Muscle layer of colon (tissue), 2 donors: ENCODE measurements around the gene GMPR.

Experiments used
- H3K27ac ChIP-seq: one replicate; pipeline ENCODE4 v1.7.0; 2013; ENCODE audit warnings: low read depth, mild to moderate bottlenecking, low read length, moderate library complexity
- H3K27me3 ChIP-seq, 2 donors: one replicate each; pipeline ENCODE4 v1.7.0; 2013; ENCODE audit warnings: low read length in 2 of 2, mild to moderate bottlenecking in 2 of 2; ENCODE audit not compliant: insufficient read depth in 2 of 2, control insufficient read depth in 1 of 2
- H3K36me3 ChIP-seq: one replicate; pipeline ENCODE4 v1.7.0; 2013; ENCODE audit warnings: mild to moderate bottlenecking, low read length; ENCODE audit not compliant: insufficient read depth
- H3K4me1 ChIP-seq: one replicate; pipeline ENCODE4 v1.7.0; 2013; ENCODE audit warnings: mild to moderate bottlenecking, low read length; ENCODE audit not compliant: insufficient read depth
- H3K4me3 ChIP-seq, 2 donors: one replicate each; pipeline ENCODE4 v1.7.0; 2013; ENCODE audit warnings: low read length in 2 of 2, low read depth in 1 of 2, mild to moderate bottlenecking in 1 of 2, moderate library complexity in 1 of 2
- H3K9ac ChIP-seq: one replicate; pipeline ENCODE4 v1.7.0; 2013; ENCODE audit warnings: low read length
- H3K9me3 ChIP-seq: one replicate; pipeline ENCODE4 v1.7.0; 2013; ENCODE audit warnings: mild to moderate bottlenecking, low read length
- donor health status: abdominal sarcoma.
- donor health status: Adenocarcinoma of cecum.

Gene GMPR

DNA sequence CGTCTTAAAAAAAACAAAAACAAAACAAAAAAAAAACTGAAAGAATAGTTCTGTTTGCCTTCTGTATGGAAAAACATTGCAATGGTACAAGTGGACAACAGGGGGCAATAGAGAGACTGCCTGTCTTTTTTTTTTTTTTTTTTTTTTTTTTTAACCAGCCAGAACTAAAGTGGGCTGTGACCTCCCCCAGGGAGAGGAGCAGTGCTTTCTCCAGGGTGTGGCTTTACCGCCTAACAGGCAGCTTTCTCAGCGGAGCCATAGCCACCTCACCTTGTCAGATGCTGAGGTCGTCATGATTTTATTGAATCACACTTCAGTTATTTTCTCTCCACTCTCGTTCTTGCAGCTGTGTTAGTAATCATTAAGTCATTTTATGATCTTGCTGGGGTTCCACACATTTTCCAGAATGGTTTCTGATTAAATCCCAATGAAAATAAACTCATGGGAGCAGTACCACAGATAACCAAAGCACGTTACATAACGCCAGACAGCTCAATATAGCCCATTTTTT, 78.4 kb downstream of the GMPR start:
- Histone ChIP-seq H3K36me3 (no peaks in the 10 kb centered on the region), H3K27ac (no peak overlapping the region), H3K4me1 (peaks cover 33% of the 10 kb centered on the region), H3K9me3 (no peaks in the 10 kb centered on the region), H3K9ac (no peak overlapping the region), H3K4me3 (no peak overlapping the region), H3K27me3 (no peaks in the 10 kb centered on the region)

DNA sequence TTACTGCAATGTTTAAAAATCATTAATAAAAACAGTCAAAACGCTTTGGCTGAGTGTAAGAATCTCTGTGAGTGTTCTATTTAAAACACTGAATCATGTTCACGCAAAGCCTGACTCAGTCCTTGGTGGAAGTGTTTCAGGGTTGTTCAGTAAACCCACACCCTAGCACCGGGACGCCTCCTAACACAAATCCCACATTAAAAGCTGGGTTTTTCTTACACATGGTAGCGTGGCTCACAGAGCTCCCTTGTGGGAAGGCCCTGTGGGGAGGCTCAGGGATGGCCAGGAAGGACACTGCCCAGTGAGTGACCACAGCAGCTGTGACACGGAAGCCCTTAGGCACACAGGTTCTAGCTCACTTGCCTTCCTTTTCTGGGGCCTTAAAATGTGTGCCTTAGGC, 80.2 kb downstream of the GMPR start:
- Histone ChIP-seq H3K9ac (no peak overlapping the region), H3K4me1 (peaks cover 46% of the 10 kb centered on the region), H3K27me3 (no peaks in the 10 kb centered on the region), H3K36me3 (no peaks in the 10 kb centered on the region), H3K9me3 (no peaks in the 10 kb centered on the region), H3K27ac (peak overlapping the region; percentile 31), H3K4me3 (no peak overlapping the region)

DNA sequence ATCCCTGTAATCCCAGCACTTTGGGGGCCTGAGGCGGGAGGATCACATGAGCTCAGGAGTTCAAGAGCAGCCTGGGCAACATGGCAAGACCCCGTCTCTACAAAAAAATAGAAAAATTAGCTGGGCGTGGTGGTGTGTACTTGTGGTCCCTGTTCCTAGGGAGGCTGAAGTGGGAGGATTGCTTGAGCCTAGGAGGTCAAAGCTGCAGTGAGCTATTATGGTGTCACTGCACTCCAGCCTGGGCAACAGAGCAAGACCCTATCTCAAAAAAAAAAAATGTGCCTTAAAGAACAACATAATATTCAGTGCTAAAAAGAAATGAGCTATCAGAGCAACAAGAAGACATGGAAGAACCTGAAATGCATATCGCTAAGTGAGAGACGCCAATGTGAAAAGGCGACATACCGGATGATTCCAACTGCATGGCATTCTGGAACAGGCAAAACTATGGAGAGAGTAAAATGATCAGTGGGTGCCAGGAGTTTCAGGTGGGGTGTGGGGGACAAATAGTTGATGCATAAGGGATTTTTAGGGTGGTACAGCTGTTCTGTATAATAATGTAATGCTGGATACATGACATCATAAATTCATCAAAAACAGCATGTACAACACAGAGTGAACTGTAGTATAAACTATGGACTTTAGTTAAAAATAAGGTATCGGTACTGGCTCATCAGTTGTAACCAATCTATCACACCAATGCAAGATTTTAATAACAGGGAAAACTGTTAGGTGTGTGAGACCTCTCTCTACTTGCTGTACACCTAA, 80.8 kb downstream of the GMPR start:
- Histone ChIP-seq H3K9ac (no peak overlapping the region), H3K36me3 (no peaks in the 10 kb centered on the region), H3K4me3 (no peak overlapping the region), H3K4me1 (peaks cover 46% of the 10 kb centered on the region), H3K27me3 (no peaks in the 10 kb centered on the region), H3K9me3 (no peaks in the 10 kb centered on the region), H3K27ac (peak overlapping the region; percentile 31)

DNA sequence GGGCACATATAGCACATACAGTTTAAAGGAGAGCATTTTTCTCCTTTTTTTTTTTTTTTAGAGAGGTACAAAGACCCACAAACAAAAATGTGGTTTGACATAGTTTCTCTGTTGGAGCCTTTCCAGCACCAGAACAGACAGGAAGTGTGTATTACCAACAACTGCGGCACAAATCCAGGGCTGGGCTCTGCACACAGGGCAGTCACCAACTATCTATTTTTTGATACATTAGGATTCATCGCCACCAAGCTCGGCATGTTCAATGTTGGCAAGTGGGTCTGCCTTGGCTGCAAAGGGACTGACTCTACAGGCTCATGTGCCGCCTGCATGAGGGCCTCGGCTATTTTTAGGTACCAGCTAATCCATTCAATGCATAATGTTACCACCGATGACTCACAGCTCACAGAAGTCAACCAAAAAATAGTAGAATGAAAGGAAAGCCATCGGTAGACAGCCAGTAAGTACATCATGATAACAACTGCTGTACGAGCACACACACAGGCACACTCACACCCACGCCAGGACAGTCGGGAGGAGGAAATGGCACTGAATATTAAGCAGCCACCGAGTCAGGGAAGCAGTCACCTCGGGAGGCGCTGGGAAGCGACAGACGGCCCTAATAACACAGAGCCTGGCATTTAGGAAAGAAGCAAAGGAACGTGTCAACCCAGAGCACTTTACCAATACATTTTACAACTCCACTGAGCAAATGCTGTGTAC, 81.6 kb downstream of the GMPR start:
- H3K4me1 ChIP-seq = peaks cover 46% of the 10 kb centered on the region
- no peak overlapping the region for H3K9ac ChIP-seq
- H3K4me3 ChIP-seq = peak overlapping the region in 1 of 2 donors; percentile 51
- H3K9me3 ChIP-seq = no peaks in the 10 kb centered on the region
- no peaks in the 10 kb centered on the region for H3K36me3 ChIP-seq
- peak overlapping the region; percentile 51 for H3K27ac ChIP-seq
- no peaks in the 10 kb centered on the region for H3K27me3 ChIP-seq

DNA sequence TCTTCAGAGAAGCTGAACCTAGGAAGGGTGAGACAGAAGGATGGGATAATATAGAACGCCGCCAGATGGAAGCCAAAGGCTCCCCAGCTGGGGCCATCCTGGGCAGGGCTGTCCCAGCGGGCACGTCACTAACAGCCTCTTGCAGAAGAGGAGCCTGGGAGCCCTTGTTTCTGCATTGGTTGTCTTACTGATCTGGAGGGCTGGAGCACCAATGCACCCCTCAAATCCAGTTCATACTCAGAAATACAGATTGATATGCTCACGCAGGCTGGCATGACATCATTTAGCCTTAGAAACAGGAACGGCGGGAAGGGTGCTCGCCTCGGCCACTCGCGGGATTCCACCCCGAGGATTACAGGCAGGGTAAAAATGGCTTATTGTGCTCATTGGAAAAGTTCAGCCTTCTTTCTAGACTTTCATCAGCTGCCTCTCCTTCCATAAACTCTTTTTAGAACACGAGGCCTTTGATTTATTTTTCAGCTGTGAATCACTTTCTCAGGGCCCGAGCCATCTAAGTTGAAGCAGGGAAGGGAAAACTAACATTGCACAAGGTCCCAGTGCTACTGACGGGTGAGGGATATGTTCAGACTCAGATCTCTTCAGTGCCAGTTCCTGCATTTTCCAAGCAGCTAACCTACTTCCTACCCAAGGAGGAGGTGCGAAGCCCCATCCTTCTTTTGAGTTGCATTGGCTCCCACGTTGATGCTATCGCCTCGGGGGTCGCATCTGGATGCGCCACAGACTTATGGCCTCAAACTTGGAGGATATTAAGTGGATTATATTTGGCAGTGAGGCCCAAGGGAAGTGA, 82.3 kb downstream of the GMPR start:
- Histone ChIP-seq H3K4me3 (peak overlapping the region in 1 of 2 donors; percentile 51), H3K9me3 (no peaks in the 10 kb centered on the region), H3K27ac (peak overlapping the region; percentile 51), H3K4me1 (peaks cover 46% of the 10 kb centered on the region), H3K27me3 (no peaks in the 10 kb centered on the region), H3K36me3 (peaks cover 3% of the 10 kb centered on the region), H3K9ac (no peak overlapping the region)

GRCh38 chr6:16321341-16321710, 82.9 kb downstream of the GMPR start:
- Histone ChIP-seq H3K9ac (no peak overlapping the region), H3K27ac (no peak overlapping the region), H3K9me3 (no peaks in the 10 kb centered on the region), H3K36me3 (peaks cover 9% of the 10 kb centered on the region), H3K4me3 (no peak overlapping the region), H3K4me1 (peaks cover 46% of the 10 kb centered on the region), H3K27me3 (no peaks in the 10 kb centered on the region)

DNA sequence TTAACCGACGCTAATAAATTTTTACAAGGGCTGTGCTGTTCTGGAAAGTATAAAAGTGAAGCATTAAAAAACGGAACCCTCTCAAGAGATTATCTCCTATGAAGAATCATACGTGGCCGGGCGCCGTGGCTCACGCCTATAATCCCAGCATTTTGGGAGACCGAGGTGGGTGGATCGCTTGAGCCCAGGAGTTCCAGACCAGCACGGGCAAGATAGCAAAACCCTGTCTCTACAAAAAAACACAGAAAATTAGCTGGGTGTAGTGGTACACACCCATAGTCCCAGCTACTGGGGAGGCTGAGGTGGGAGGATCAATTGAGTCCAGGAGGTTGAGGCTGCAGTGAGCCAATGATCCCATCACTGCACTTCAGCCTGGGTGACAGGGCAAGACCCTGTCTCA, 83.4 kb downstream of the GMPR start:
- Histone ChIP-seq H3K4me1 (peaks cover 46% of the 10 kb centered on the region), H3K4me3 (no peak overlapping the region), H3K36me3 (peaks cover 14% of the 10 kb centered on the region), H3K9ac (no peak overlapping the region), H3K27ac (no peak overlapping the region), H3K27me3 (no peaks in the 10 kb centered on the region), H3K9me3 (no peaks in the 10 kb centered on the region)

GRCh38 chr6:16322666-16323312, 84.4 kb downstream of the GMPR start:
- no peak overlapping the region for H3K9ac ChIP-seq
- H3K4me1 ChIP-seq = peaks cover 46% of the 10 kb centered on the region

DNA sequence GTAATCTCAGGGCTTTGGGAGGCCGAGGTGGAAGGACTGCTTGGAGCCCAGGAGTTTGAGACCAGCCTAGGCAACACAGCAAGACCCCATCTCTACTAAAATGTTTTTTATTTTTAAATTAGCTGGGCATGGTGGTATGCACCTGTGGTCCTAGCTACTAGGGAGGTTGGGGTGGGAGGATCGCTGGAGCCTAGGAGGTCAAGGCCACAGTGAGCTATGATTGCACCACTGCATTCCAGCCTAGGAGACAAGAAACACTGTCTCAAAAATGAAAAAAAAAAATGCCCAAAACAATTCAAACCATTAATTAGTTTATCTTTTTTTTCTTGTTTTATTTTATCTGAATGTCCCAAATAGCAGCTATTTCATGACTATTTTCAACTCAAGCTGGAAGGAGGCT, 85.8 kb downstream of the GMPR start:
- no peaks in the 10 kb centered on the region for H3K9me3 ChIP-seq
- no peak overlapping the region for H3K27ac ChIP-seq
- H3K36me3 ChIP-seq = peaks cover 17% of the 10 kb centered on the region
- H3K4me1 ChIP-seq = peaks cover 39% of the 10 kb centered on the region
- no peaks in the 10 kb centered on the region for H3K27me3 ChIP-seq
- H3K4me3 ChIP-seq = no peak overlapping the region
- H3K9ac ChIP-seq = no peak overlapping the region

More at GRCh38 chr6:16322666-16323312, 84.4 kb downstream of the GMPR start:
- Histone ChIP-seq H3K27ac (peak overlapping the region; percentile 7), H3K27me3 (no peaks in the 10 kb centered on the region), H3K4me3 (no peak overlapping the region), H3K36me3 (peaks cover 17% of the 10 kb centered on the region), H3K9me3 (no peaks in the 10 kb centered on the region)

DNA sequence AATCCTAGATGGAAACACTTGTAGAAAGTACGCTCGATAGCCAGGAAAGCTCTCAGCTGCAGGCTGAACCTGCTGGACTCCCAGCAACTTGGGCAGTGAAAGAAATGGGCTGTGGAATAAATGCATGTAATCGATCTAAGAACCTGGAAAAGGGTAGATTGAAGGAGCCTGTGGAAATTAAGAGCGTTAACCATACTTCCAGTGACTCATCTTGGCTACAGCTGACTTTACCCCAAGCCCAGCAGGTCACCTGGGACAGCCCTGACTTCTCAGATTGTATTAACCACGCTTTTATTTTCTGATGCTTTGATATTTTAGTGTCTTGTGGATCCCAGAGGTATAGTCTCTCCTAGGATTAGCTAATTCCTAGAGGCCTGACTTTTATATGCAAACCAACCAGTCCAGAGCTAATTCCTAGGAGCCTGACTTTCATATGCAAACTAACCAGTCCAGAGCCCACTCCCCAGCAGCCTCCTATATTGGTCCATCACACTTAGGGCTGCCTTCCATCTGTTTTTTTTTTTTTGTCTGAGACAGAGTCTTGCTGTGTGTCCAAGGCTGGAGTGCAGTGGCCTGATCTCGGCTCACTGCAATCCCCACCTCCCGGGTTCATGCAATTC, 86.3 kb downstream of the GMPR start:
- Histone ChIP-seq H3K4me1 (peaks cover 34% of the 10 kb centered on the region), H3K27me3 (no peaks in the 10 kb centered on the region)

More for the DNA sequence above, 86.3 kb downstream of the GMPR start:
- Histone ChIP-seq H3K9me3 (no peaks in the 10 kb centered on the region), H3K27ac (no peak overlapping the region), H3K9ac (no peak overlapping the region), H3K36me3 (peaks cover 17% of the 10 kb centered on the region), H3K4me3 (no peak overlapping the region)
